ENCODE results near the gene CCDC39. TPM values are rescaled to one million over a fixed set of nuclear protein-coding genes. Genes with fewer than 3 reads are reported as not detected.

The CCDC39 gene
- total and polyA plus RNA-seq, 2 of the 13 experiments (the other 11 are each of a cell fraction or from before 2014, with no cell fraction given), result not detected

- TF ChIP-seq RFXAP (CRISPR knock-in tag; IDR thresholded peaks at IDR 0.05; ENCODE audit: borderline replicate concordance), result 0 out of 2 replicates have a peak, but pooled peaks have one; percentile 54
- TF ChIP-seq ZNF431 (CRISPR knock-in tag; IDR thresholded peaks at IDR 0.05; ENCODE audit: borderline replicate concordance, low read depth), result peak; percentile 68; the same call in 1 of the 2 replicates
- TF ChIP-seq ZNF607 (CRISPR knock-in tag; IDR thresholded peaks at IDR 0.05; ENCODE audit: borderline replicate concordance), result peak; percentile 87
- peak; percentile 44; the same call in 1 of the 2 replicates for TF ChIP-seq CREB3 (CRISPR knock-in tag; IDR thresholded peaks at IDR 0.05)
- no peak for TF ChIP-seq MXD1 (CRISPR knock-in tag; IDR thresholded peaks at IDR 0.05)
- TF ChIP-seq ZNF512B (CRISPR knock-in tag; IDR thresholded peaks at IDR 0.05; ENCODE audit: borderline replicate concordance), result 0 out of 2 replicates have a peak, but pooled peaks have one; percentile 61
- TF ChIP-seq ZXDC (CRISPR knock-in tag; IDR thresholded peaks at IDR 0.05), result peak; percentile 68; the same call in 1 of the 2 replicates
- no peak for TF ChIP-seq RAD21 (CRISPR knock-in tag; IDR thresholded peaks at IDR 0.05)
- TF ChIP-seq EZH2 (conservative IDR thresholded peaks at IDR 0.05; ENCODE audit: low read depth, low read length), result peak; percentile 75
- TF ChIP-seq PHF8 (CRISPR knock-in tag; IDR thresholded peaks at IDR 0.05), result peak; percentile 75
- peak; percentile 32; the same call in 1 of the 2 replicates for TF ChIP-seq THAP9 (CRISPR knock-in tag; IDR thresholded peaks at IDR 0.05; ENCODE audit: borderline replicate concordance)
- TF ChIP-seq GATAD2A (CRISPR knock-in tag; IDR thresholded peaks at IDR 0.05), result no peak
- TF ChIP-seq TFDP2 (CRISPR knock-in tag; IDR thresholded peaks at IDR 0.05), result peak; percentile 20; the same call in 1 of the 2 replicates
Observed at GRCh38 chr3:180679178-180680096, at the start of gene CCDC39 (continued).

All from HepG2 (cell line).